GM23248 (cell line): ENCODE measurements around the gene POU3F1. TPM values are rescaled to one million over a fixed set of nuclear protein-coding genes. Genes with fewer than 3 reads are reported as not detected.

Experiments
- DNase-seq: peaks from one replicate; pipeline ENCODE4 v3.0.0-alpha.2; 2015
- H2AFZ ChIP-seq: fragments of 200-600 bp; sonication (generic); 2 replicates; pipeline ENCODE4 v1.6.1; 2016; ENCODE audit warnings: antibody characterized with exemption
- H3F3A ChIP-seq: fragments of 200-600 bp; sonication (generic); 2 replicates; pipeline ENCODE4 v1.6.1; 2016; ENCODE audit warnings: mild to moderate bottlenecking, antibody characterized with exemption, mixed run types; ENCODE audit not compliant: insufficient read depth
- H3K27ac ChIP-seq: fragments of 200-600 bp; sonication (generic); 2 replicates; pipeline ENCODE4 v1.5.1; 2016; ENCODE audit warnings: mild to moderate bottlenecking
- H3K27me3 ChIP-seq: fragments of 200-600 bp; sonication (generic); replicated peaks from 2 replicates; pipeline ENCODE4 v1.6.1; 2016; ENCODE audit warnings: mild to moderate bottlenecking; ENCODE audit not compliant: insufficient read depth
- H3K36me3 ChIP-seq: fragments of 200-600 bp; sonication (generic); 2 replicates; pipeline ENCODE4 v1.6.1; 2016; ENCODE audit warnings: low read depth, mild to moderate bottlenecking
- H3K4me1 ChIP-seq: fragments of 200-600 bp; sonication (generic); 2 replicates; pipeline ENCODE4 v1.6.1; 2016; ENCODE audit warnings: mild to moderate bottlenecking; ENCODE audit not compliant: insufficient read depth
- H3K4me2 ChIP-seq: fragments of 200-600 bp; sonication (generic); one replicate; pipeline ENCODE4 v1.6.1; 2016; ENCODE audit warnings: mild to moderate bottlenecking; ENCODE audit not compliant: unreplicated experiment
- H3K4me3 ChIP-seq: fragments of 200-600 bp; sonication (generic); 2 replicates; pipeline ENCODE4 v1.5.1; 2016; ENCODE audit warnings: mild to moderate bottlenecking
- H3K79me2 ChIP-seq: fragments of 200-600 bp; sonication (generic); 2 replicates; pipeline ENCODE4 v1.6.1; 2016; ENCODE audit warnings: mild to moderate bottlenecking; ENCODE audit not compliant: insufficient read depth
- H3K9ac ChIP-seq: fragments of 200-600 bp; sonication (generic); 2 replicates; pipeline ENCODE4 v1.6.1; 2016; ENCODE audit warnings: mild to moderate bottlenecking
- H3K9me2 ChIP-seq: fragments of 200-600 bp; sonication (generic); 2 replicates; pipeline ENCODE4 v1.6.1; 2016; ENCODE audit warnings: mixed run types, mild to moderate bottlenecking, moderate library complexity; ENCODE audit not compliant: insufficient read depth
- H3K9me3 ChIP-seq: fragments of 200-600 bp; sonication (generic); one replicate; pipeline ENCODE4 v1.6.1; 2017; ENCODE audit warnings: low read depth
- H4K20me1 ChIP-seq: fragments of 200-600 bp; sonication (generic); 2 replicates; pipeline ENCODE4 v1.6.0; 2016; ENCODE audit not compliant: insufficient read depth
- EZH2 ChIP-seq: fragments of 200-600 bp; sonication (generic); IDR thresholded peaks from 2 replicates; pipeline ENCODE4 v1.6.1; 2018; ENCODE audit warnings: antibody characterized with exemption, mild to moderate bottlenecking; ENCODE audit not compliant: insufficient read depth, poor library complexity, severe bottlenecking
- EZH2phosphoT487 ChIP-seq: fragments of 200-600 bp; sonication (generic); IDR thresholded peaks from 2 replicates; pipeline ENCODE4 v1.6.1; 2018; ENCODE audit warnings: antibody characterized with exemption, moderate library complexity, mild to moderate bottlenecking, low read depth; ENCODE audit not compliant: insufficient read depth
- WGBS, 2 experiments: methylation state at CpG; one replicate each; pipeline ENCODE4 v1.1.6; 2015 to 2017; ENCODE audit warnings: low lambda C conversion rate in 2 of 2, low coverage in 1 of 2; ENCODE audit errors: missing lambda C conversion rate in 2 of 2; 5-methylcytosine and 5-hydroxymethylcytosine counted together
- in situ Hi-C: fragments of 300-500 bp; cut with MboI; formaldehyde crosslinking; loops from 2 replicates; pipeline ENCODE4 v1.15.0; 2020
- polyA plus RNA-seq: library from polyadenylated mRNA; unstranded; fragments of >200 nt; fragmentation: Nextera tagmentation; extraction: Ambion mirVana; gene quantifications from 2 replicates; pipeline ENCODE4 v1.2.1, GENCODE V29; 2016
- total RNA-seq: library from RNA; depleted of rRNA; stranded (reverse); fragments of >200 nt; shearing (Covaris generic); gene quantifications from 2 replicates; pipeline ENCODE4 v1.2.3, GENCODE V29; 2014

POU3F1 gene
- total and polyA plus RNA-seq, 2 experiments from 2014 or later = not detected

DNA sequence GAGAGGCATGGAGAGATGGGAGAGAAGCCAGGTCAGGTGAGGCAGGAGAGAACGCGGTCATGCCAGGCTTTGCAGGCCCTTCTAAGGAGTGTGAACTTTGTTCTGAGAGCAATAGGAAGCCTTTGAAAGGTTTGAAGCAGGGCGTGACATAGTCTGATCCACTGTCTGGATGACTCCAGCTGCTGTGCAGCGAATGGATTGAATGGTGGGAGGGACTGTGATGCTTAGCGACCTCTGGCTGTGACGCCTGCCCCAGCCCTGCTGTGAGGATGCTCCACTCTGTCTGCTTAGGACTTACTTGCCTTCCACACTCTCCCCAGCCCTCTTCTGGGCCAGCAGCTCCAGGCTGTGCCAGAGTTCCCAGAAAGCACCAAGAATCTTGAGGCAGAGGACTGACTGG lies 41.8 kb upstream of the POU3F1 start:
- no peak for DNase-seq
- H3K27ac ChIP-seq = no peak overlapping the region
- no peak overlapping the region for H3K9ac ChIP-seq
- H3K27me3 ChIP-seq = peaks cover 32% of the 10 kb centered on the region; the same call in 1 of the 2 replicates
- no peaks in the 10 kb centered on the region for H3K36me3 ChIP-seq
- no peaks in the 10 kb centered on the region for H3K9me3 ChIP-seq
- H3K4me1 ChIP-seq = no peaks in the 10 kb centered on the region
- no peaks in the 10 kb centered on the region for H4K20me1 ChIP-seq
- no peaks in the 10 kb centered on the region for H3K9me2 ChIP-seq
- no peaks in the 10 kb centered on the region for H3F3A ChIP-seq
- WGBS, 2 experiments = 31 to 34% methylated on average over 6 of the region's 6 CpGs
- no peak overlapping the region for H3K4me3 ChIP-seq
- no peak overlapping the region for H2AFZ ChIP-seq
- H3K4me2 ChIP-seq = no peak overlapping the region
- in situ Hi-C loops = no loop called here
- H3K79me2 ChIP-seq = no peaks in the 10 kb centered on the region
- TF ChIP-seq EZH2 (no peak), EZH2phosphoT487 (no peak)

DNA sequence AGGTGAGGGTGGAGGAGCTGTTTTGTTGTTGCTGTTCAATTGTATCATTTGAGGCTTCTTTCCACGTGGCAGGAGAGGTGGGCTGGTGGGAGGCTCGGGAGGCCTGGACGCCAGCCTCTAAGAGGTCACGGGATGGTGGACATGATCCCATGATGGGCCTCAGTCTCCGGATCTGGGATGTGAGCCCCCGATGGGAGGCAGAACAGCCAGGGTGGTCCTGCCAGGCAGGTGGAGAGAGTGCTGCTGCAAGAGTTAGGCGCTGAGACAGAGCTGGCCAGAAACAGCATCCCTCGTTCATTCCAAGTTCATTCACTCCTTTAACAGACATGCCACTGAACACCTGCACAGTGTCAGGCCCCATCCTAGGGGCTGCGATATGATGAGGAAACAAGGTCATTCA lies 41.1 kb upstream of the POU3F1 start:
- Histone ChIP-seq H3K79me2 (no peaks in the 10 kb centered on the region), H3K4me1 (no peaks in the 10 kb centered on the region), H3K4me2 (no peak overlapping the region), H3K27ac (no peak overlapping the region), H3K27me3 (peaks cover 25% of the 10 kb centered on the region; the same call in 1 of the 2 replicates), H3K9me3 (no peaks in the 10 kb centered on the region), H3K9ac (no peak overlapping the region), H3F3A (no peaks in the 10 kb centered on the region), H3K9me2 (no peaks in the 10 kb centered on the region), H3K4me3 (no peak overlapping the region), H3K36me3 (no peaks in the 10 kb centered on the region), H2AFZ (no peak overlapping the region), H4K20me1 (no peaks in the 10 kb centered on the region)
- in situ Hi-C loops = no loop called here
- WGBS, 2 experiments = 35 to 46% methylated on average over 9 of the region's 9 CpGs
- DNase-seq = no peak
- TF ChIP-seq EZH2phosphoT487 (no peak), EZH2 (no peak)

DNA sequence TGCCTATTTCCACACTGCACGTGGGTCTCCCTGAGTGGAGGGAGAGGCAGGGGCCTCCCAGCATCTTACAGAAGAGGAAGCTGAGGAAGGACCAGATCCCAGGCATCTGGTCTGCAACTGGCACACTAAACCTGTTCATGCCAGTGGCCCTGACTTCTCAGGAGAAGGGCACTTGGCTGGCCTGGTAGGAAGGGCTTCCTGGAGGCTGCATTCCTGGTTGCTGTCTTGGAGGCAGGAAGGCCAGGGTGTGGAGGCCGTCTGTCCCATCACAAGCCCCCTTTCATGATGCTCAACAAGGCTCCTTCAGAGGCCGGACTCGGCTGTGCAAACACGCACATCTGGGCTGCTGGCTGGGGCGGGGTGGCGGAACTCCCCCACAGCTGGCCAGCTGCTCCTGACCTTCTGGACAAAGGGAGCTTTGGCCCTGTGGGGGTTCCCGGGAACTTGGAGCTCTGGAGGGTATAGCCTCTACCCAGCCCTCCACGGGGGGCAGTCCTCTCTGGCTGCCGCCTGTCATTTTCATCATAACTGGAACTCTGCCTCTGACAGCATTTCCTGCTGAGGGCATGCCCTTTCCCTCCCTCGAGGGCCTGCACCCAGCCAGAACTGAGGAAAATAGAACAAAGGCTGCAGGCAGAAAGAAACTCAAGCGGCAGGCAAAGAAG lies 39.2 kb upstream of the POU3F1 start:
- Histone ChIP-seq H3K27me3 (peaks cover 20% of the 10 kb centered on the region), H3K4me3 (no peak overlapping the region), H3K9me3 (no peaks in the 10 kb centered on the region), H3K27ac (no peak overlapping the region), H3K4me2 (no peak overlapping the region), H3K79me2 (no peaks in the 10 kb centered on the region), H2AFZ (no peak overlapping the region), H3K4me1 (no peaks in the 10 kb centered on the region), H3K9ac (no peak overlapping the region), H4K20me1 (no peaks in the 10 kb centered on the region), H3K36me3 (no peaks in the 10 kb centered on the region), H3K9me2 (no peaks in the 10 kb centered on the region), H3F3A (no peaks in the 10 kb centered on the region)
- in situ Hi-C loops = no loop called here
- TF ChIP-seq EZH2phosphoT487 = no peak
- 22 to 32% methylated on average over 9 to 12 of the region's 12 CpGs for WGBS, 2 experiments
- no peak for DNase-seq

DNA sequence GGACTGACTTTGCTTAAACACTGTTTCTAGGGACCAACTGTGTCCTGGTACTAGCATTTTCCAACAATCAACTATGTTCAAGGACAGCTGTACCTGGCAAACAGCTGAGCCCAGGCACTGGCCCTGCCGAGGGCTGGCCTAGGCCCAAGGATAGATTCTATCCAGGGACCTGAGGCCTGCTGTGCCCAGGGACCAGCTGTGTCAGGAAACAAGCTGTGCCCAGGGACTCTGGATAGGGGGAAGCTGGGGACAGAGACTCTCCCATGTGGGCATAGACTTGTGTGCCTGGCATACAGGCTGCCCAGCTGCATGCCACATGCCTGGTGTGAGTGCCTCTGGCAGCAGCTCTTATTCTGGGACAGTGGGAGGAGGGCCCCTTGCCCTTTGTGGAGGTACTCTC lies 38.1 kb upstream of the POU3F1 start:
- Histone ChIP-seq H3K9ac (no peak overlapping the region), H3K9me2 (no peaks in the 10 kb centered on the region), H3K79me2 (no peaks in the 10 kb centered on the region), H3K27ac (no peak overlapping the region), H3F3A (no peaks in the 10 kb centered on the region), H3K27me3 (peaks cover 17% of the 10 kb centered on the region; the same call in 1 of the 2 replicates), H3K4me1 (no peaks in the 10 kb centered on the region), H3K4me3 (no peak overlapping the region), H3K36me3 (no peaks in the 10 kb centered on the region), H3K9me3 (no peaks in the 10 kb centered on the region), H2AFZ (no peak overlapping the region), H3K4me2 (no peak overlapping the region), H4K20me1 (no peaks in the 10 kb centered on the region)
- no peak for DNase-seq
- in situ Hi-C loops = no loop called here
- 0 to 8% methylated on average over 1 of the region's 1 CpG for WGBS, 2 experiments
- TF ChIP-seq EZH2 (no peak), EZH2phosphoT487 (no peak)

DNA sequence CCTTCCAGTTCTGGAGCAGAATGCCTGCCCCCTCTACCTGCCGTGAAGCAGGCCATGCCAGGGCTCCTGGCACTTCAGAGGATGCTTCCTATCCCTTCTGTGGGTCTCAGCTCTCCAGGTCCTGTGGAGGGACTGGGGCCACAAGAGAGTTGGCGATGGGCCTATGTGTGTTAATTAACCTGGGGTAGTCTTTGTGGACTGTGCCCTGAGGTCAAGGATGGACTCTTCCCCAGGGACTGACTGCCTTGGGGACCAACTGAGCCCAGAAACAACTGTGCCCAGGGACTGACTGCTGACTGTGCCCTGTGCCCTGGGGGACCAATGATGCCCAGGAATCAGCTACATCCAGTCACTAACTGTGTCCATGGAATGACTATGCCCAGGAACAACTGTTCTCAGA lies 37.5 kb upstream of the POU3F1 start:
- Histone ChIP-seq H4K20me1 (no peaks in the 10 kb centered on the region), H3K79me2 (no peaks in the 10 kb centered on the region), H3K9ac (no peak overlapping the region), H3F3A (no peaks in the 10 kb centered on the region), H3K36me3 (no peaks in the 10 kb centered on the region), H3K4me1 (no peaks in the 10 kb centered on the region), H3K9me3 (no peaks in the 10 kb centered on the region), H3K27ac (no peak overlapping the region), H3K27me3 (peaks cover 17% of the 10 kb centered on the region; the same call in 1 of the 2 replicates), H3K9me2 (no peaks in the 10 kb centered on the region), H3K4me2 (no peak overlapping the region), H2AFZ (no peak overlapping the region), H3K4me3 (no peak overlapping the region)
- no peak for DNase-seq
- in situ Hi-C loops = no loop called here
- no peak for TF ChIP-seq EZH2
- no peak for TF ChIP-seq EZH2phosphoT487
- WGBS, 2 experiments = 18 to 24% methylated on average over 2 of the region's 2 CpGs
